Measurements from ENCODE around the gene RNU1-3. TPM values are rescaled to one million over a fixed set of nuclear protein-coding genes. Genes with fewer than 3 reads are reported as not detected.
A peak's percentile ranks its signal among the peaks of the same experiment; 100 is the strongest.
"Not testable (repeated sequence)": the region's sequence is repeated elsewhere in the genome, so short reads cannot be mapped to it uniquely, and the experiment has no call there.

The RNU1-3 gene
- total and polyA plus RNA-seq, 4 donors = 7,231 to 8,154 TPM; not detected in 2

DNA sequence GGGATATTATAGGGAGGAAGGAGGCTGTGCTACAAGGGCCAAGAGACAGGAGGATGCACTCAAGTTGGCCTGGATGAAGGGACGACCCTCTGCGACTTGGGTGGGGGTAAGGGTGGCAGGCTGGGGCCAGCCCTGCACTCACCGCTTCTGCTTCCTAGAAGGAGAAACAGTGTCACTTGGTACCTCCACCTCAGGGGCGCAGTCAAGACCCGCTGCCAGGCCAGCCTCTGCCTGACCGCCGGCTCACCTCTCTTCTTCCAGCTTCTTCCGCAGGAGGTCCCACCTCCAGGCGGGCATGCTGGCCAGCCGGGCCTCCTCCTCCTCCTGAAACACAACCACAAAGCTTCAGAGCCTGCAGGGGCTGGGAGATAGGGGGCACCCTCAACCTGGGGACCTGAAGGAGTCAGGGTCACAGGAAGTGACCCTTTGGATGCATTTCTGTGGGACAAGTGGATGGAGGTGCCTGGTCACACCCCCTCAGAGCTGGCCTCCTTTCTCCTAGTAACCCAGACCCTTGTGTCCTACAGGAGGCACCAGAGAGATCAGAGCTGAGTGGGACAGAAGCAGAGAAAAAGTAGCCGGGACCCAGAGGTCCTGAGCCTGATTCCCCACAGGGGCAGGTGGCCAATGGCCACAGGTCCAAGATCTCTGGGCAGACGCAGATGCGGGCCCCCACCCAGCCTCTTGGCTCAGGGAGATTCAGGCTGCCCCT lies 24.4 kb upstream of the RNU1-3 start:
- DNase-seq; H3K9me3 ChIP-seq (ENCODE audit: control insufficient read depth, low read length); ATAC-seq (ENCODE audit: low FRiP score); H3K4me1 ChIP-seq (ENCODE audit: control insufficient read depth in 1 of 2, insufficient read depth in 2 of 2, low read length in 2 of 2); H3K36me3 ChIP-seq (ENCODE audit: control insufficient read depth in 1 of 2, insufficient read depth in 2 of 2, low read length in 1 of 2); H3K27me3 ChIP-seq (ENCODE audit: control insufficient read depth in 1 of 2, insufficient read depth in 2 of 2, low read length in 1 of 2); H3K27ac ChIP-seq (ENCODE audit: low read depth in 1 of 2, low read length in 2 of 2); H3K4me3 ChIP-seq (ENCODE audit: low read length in 2 of 2); intact Hi-C loops (cut with DNase I): not testable (repeated sequence)
- 96% methylated on average over 5 of the region's 13 CpGs; no CpG with 5 or more reads in 1 of the 2 donors for WGBS, 2 donors

DNA sequence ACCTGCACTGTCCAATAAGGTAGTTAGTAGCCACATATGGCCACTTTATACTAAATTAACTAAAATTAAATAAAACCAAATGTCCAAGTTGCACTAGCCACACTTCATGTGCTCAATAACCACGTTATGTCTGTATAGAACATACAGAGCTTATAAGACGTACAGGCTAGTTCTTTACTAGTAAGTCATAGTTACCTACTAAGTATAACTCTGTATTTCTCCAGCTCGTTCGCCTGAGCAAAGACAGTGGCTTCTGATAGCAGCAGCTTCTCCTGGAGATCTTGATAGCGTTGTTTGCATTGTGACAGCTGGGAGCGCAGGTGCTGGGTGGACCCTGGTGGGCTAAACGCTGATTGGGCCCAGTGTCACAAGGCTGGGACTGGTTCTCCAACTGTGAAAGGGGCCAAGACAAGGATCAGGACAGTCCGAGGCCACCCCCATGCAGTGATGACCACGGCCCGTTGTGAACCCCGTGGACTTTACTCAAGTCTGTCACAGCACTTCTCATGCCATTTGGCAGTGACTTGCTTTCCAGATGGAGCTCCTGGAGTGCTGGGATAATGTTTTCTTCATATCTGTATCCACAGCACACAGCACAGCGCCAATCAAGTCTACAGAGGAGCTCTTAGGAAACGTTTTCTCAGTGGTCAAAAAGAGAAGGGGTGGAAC lies 20.5 kb upstream of the RNU1-3 start:
- H3K9me3 ChIP-seq (ENCODE audit: control insufficient read depth, low read length); ATAC-seq (ENCODE audit: low FRiP score); intact Hi-C loops (cut with DNase I); H3K27ac ChIP-seq (ENCODE audit: low read depth in 1 of 2, low read length in 2 of 2); H3K4me3 ChIP-seq (ENCODE audit: low read length in 2 of 2); H3K4me1 ChIP-seq (ENCODE audit: control insufficient read depth in 1 of 2, insufficient read depth in 2 of 2, low read length in 2 of 2); H3K27me3 ChIP-seq (ENCODE audit: control insufficient read depth in 1 of 2, insufficient read depth in 2 of 2, low read length in 1 of 2); H3K36me3 ChIP-seq (ENCODE audit: control insufficient read depth in 1 of 2, insufficient read depth in 2 of 2, low read length in 1 of 2): not testable (repeated sequence)
- DNase-seq = peak in 1 of 2 donors; percentile 69
- WGBS, 2 donors = 82 to 85% methylated on average over 13 of the region's 13 CpGs

DNA sequence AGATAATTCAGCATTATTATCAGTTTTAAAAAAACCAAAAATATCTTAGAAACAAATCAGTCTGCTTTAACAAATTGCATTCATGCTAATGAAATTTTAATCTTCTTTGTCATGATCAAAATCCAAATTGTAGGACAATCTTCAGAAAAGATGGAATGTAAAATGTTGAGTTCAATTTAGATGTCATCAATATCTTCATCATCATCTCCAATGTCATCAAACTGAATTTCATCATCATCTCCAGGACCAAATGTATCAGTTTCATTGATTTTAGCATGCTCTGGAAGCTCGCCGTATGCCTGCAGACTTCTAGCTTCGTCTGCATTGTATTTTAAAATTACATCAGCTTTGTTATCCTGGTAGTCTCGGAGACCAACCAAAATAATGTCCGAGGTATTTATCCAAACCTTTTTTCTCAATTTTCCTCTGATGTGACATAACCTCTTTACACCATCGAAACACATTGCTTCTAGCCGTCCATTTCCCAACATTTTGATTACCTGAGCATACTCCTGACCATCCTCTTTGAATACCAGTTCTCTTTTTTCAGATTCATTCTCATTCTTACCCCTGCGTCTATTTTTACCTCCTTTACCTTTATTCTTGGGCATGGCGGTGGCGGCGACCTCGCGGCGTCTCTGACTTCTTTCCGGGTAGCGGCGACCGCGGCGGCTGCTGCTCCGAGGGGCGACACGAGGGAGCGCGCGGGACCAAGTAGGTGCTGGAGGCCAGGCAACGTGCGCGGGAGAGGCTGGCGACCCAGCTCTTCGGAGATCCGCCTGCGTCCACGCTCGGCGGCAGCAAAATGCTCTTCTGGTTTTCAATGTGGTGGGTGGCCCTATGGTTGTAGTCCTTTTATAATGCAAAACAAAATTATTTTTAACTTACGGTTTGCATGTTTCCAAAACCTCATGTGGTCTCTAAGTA lies 19.0 kb upstream of the RNU1-3 start:
- DNase-seq; H3K4me3 ChIP-seq (ENCODE audit: low read length in 2 of 2); H3K9me3 ChIP-seq (ENCODE audit: control insufficient read depth, low read length); H3K27me3 ChIP-seq (ENCODE audit: control insufficient read depth in 1 of 2, insufficient read depth in 2 of 2, low read length in 1 of 2); H3K36me3 ChIP-seq (ENCODE audit: control insufficient read depth in 1 of 2, insufficient read depth in 2 of 2, low read length in 1 of 2); H3K27ac ChIP-seq (ENCODE audit: low read depth in 1 of 2, low read length in 2 of 2); ATAC-seq (ENCODE audit: low FRiP score); intact Hi-C loops (cut with DNase I); H3K4me1 ChIP-seq (ENCODE audit: control insufficient read depth in 1 of 2, insufficient read depth in 2 of 2, low read length in 2 of 2): not testable (repeated sequence)
- WGBS, 2 donors = 19 to 35% methylated on average over 31 to 32 of the region's 37 CpGs

DNA sequence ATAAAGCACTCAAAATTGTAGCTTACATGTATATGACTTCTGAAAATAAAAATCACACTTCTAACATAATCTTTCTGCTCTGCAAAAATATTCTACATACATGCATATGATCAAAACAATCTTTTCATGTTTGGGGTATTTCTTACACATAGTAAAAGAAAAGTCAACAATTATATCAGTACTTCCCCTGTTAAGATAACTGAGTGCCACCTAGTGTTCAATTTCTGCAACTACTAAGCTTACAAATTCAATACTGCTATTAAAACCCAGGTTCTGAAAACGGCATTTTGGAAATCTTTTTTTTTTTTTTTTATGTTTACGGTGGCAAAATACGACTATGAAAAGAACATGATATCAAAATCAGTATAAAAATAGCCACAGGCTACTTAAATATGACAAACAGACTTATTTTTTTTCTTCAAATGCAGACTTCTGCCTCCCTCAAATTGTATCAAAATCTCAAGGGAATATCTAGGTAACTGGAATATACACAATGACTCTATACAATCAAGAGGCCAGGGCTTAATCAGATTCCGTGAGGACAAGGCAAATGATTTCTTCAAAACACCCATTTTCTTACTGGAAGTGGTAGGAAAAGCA lies 18.1 kb upstream of the RNU1-3 start:
- H3K27me3 ChIP-seq (ENCODE audit: control insufficient read depth in 1 of 2, insufficient read depth in 2 of 2, low read length in 1 of 2); intact Hi-C loops (cut with DNase I); H3K36me3 ChIP-seq (ENCODE audit: control insufficient read depth in 1 of 2, insufficient read depth in 2 of 2, low read length in 1 of 2); H3K4me1 ChIP-seq (ENCODE audit: control insufficient read depth in 1 of 2, insufficient read depth in 2 of 2, low read length in 2 of 2); H3K4me3 ChIP-seq (ENCODE audit: low read length in 2 of 2); ATAC-seq (ENCODE audit: low FRiP score); H3K9me3 ChIP-seq (ENCODE audit: control insufficient read depth, low read length); H3K27ac ChIP-seq (ENCODE audit: low read depth in 1 of 2, low read length in 2 of 2); DNase-seq: not testable (repeated sequence)
- 0% methylated on average over 3 of the region's 4 CpGs for WGBS, 2 donors

DNA sequence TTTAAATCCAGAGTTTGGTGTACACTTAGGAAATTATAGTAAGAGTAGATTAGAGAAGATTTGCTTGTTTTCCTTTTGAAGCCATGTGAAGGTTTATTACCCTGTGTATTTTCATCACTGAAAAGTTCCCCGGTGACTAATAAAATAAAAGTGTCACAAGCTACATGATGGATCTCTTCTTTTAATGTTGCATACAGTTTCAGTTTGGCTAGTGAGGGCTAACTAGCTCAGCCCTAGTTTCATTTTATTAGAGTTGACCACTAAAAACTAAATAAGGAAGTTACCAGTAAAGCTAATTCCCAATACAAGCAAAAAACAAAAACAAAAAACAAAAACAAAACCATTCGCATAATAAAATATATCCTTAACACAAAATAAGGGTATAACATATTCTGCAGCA lies 17.4 kb upstream of the RNU1-3 start:
- DNase-seq; H3K36me3 ChIP-seq (ENCODE audit: control insufficient read depth in 1 of 2, insufficient read depth in 2 of 2, low read length in 1 of 2); H3K4me3 ChIP-seq (ENCODE audit: low read length in 2 of 2); ATAC-seq (ENCODE audit: low FRiP score); H3K4me1 ChIP-seq (ENCODE audit: control insufficient read depth in 1 of 2, insufficient read depth in 2 of 2, low read length in 2 of 2); intact Hi-C loops (cut with DNase I); H3K27ac ChIP-seq (ENCODE audit: low read depth in 1 of 2, low read length in 2 of 2); H3K9me3 ChIP-seq (ENCODE audit: control insufficient read depth, low read length); H3K27me3 ChIP-seq (ENCODE audit: control insufficient read depth in 1 of 2, insufficient read depth in 2 of 2, low read length in 1 of 2): not testable (repeated sequence)
- WGBS, 2 donors = 4 to 13% methylated on average over 1 of the region's 2 CpGs

DNA sequence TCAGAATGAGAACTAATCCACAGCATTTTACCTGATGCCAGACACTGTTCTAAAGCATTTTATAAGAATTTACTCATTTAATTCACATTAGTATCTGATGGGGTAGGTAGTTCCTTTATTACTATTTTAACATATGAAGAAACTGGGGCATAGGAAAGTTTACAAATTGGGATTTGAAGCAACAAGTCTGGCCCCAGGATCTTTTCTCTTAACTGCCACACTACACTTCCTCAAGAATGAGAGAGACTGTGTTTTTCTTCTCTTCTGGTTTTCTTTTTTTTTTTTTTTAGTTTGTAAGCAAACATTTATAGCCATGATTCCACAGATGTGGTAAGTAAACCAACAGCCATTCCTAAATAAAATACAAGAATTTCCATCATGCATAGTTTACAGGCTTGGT lies 16.1 kb upstream of the RNU1-3 start:
- H3K36me3 ChIP-seq (ENCODE audit: control insufficient read depth in 1 of 2, insufficient read depth in 2 of 2, low read length in 1 of 2); H3K27me3 ChIP-seq (ENCODE audit: control insufficient read depth in 1 of 2, insufficient read depth in 2 of 2, low read length in 1 of 2); intact Hi-C loops (cut with DNase I); ATAC-seq (ENCODE audit: low FRiP score); H3K4me1 ChIP-seq (ENCODE audit: control insufficient read depth in 1 of 2, insufficient read depth in 2 of 2, low read length in 2 of 2); DNase-seq; H3K9me3 ChIP-seq (ENCODE audit: control insufficient read depth, low read length); H3K4me3 ChIP-seq (ENCODE audit: low read length in 2 of 2); H3K27ac ChIP-seq (ENCODE audit: low read depth in 1 of 2, low read length in 2 of 2): not testable (repeated sequence)

DNA sequence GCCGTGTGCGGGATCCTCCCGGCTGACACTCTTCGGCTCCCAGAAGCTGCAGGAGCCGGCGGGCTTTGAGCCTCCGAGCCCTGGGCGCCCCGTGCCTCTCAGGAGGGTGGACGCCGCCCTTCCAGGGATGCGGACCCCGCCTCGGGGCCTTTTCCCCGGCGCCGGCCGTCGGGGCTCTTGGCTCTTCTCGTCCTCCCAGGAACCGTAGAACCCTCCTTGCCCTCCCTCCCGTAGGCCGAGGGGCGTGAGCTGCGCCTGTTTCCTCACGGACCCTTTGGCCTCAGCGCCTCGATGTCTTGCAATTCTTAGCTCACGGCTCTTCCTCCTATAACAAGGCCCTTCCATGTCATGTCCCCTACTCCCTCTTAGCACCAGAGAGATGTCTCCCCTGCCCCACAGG lies 13.6 kb upstream of the RNU1-3 start:
- DNase-seq = peak in 1 of 2 donors; percentile 63

DNA sequence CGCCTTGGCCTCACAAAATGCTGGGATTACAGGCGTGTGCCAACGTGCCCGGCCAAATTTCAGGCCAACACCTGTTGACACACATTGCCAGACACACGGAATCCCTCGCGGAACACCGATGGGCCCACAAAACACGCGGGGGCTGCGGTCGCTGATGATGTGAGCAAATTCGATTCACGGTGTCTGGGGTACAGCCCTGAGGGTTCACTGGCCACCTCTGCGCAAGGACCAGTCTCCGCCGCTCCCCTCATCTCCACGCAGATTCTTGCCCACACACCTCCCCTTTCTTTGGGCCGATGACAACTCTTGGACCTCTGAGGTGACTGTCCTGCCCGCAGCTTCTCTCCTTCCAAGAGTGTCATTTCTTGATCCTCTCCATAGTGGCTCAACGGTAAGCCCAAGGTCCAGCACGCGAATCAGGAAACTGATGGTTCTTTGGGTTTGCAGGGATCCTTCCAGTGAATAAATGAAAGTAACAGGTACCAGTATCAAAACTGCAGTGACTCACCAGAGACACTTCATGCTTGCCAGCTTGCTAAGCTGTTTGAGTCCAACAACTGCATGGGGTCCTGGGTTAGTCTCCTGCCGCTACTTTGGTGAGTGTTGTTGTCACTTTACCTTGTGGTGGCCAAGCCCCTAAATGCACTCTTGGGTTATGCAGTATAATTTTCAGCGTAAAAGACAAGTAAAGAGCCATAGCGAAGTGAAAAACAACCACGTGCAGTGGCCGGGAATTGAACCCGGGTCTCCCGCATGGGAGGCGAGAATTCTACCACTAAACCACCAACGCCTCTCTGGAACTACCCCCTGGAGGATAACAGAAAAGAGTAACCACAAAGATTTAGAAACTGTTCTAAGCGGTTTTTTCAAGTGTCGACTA lies 11.0 kb upstream of the RNU1-3 start:
- no peak overlapping the region for H3K4me3 ChIP-seq (ENCODE audit: low read length in 2 of 2)
- H3K36me3 ChIP-seq (ENCODE audit: control insufficient read depth in 1 of 2, insufficient read depth in 2 of 2, low read length in 1 of 2) = no peaks in the 10 kb centered on the region
- peak; percentile 47 to 51 for DNase-seq
- H3K9me3 ChIP-seq (ENCODE audit: control insufficient read depth, low read length) = no peaks in the 10 kb centered on the region
- no peaks in the 10 kb centered on the region for H3K4me1 ChIP-seq (ENCODE audit: control insufficient read depth in 1 of 2, insufficient read depth in 2 of 2, low read length in 2 of 2)
- no peaks in the 10 kb centered on the region for H3K27me3 ChIP-seq (ENCODE audit: control insufficient read depth in 1 of 2, insufficient read depth in 2 of 2, low read length in 1 of 2)
- no peak for ATAC-seq (ENCODE audit: low FRiP score)
- 65% methylated on average over 34 of the region's 34 CpGs for WGBS, 2 donors
- no peak overlapping the region for H3K27ac ChIP-seq (ENCODE audit: low read depth in 1 of 2, low read length in 2 of 2)
- intact Hi-C loops (cut with DNase I) = no loop called here

More for the DNA sequence above, 13.6 kb upstream of the RNU1-3 start:
- ATAC-seq (ENCODE audit: low FRiP score); H3K4me1 ChIP-seq (ENCODE audit: control insufficient read depth in 1 of 2, insufficient read depth in 2 of 2, low read length in 2 of 2); H3K27ac ChIP-seq (ENCODE audit: low read depth in 1 of 2, low read length in 2 of 2); intact Hi-C loops (cut with DNase I); H3K9me3 ChIP-seq (ENCODE audit: control insufficient read depth, low read length); H3K27me3 ChIP-seq (ENCODE audit: control insufficient read depth in 1 of 2, insufficient read depth in 2 of 2, low read length in 1 of 2); H3K36me3 ChIP-seq (ENCODE audit: control insufficient read depth in 1 of 2, insufficient read depth in 2 of 2, low read length in 1 of 2); H3K4me3 ChIP-seq (ENCODE audit: low read length in 2 of 2): not testable (repeated sequence)
- 41 to 42% methylated on average over 16 to 18 of the region's 29 CpGs for WGBS, 2 donors
